WI38 (cell line): ENCODE measurements around the gene SOCS7.

Source experiments
- H3K4me3 ChIP-seq: 2 replicates; pipeline ENCODE4 v1.5.1; 2011; ENCODE audit warnings: low read depth, mild to moderate bottlenecking, control low read depth, low read length
- CTCF ChIP-seq: IDR thresholded peaks from 2 replicates; pipeline ENCODE4 v1.5.1; 2012; ENCODE audit warnings: low read depth, mild to moderate bottlenecking, control low read depth, low read length

The SOCS7 gene

DNA sequence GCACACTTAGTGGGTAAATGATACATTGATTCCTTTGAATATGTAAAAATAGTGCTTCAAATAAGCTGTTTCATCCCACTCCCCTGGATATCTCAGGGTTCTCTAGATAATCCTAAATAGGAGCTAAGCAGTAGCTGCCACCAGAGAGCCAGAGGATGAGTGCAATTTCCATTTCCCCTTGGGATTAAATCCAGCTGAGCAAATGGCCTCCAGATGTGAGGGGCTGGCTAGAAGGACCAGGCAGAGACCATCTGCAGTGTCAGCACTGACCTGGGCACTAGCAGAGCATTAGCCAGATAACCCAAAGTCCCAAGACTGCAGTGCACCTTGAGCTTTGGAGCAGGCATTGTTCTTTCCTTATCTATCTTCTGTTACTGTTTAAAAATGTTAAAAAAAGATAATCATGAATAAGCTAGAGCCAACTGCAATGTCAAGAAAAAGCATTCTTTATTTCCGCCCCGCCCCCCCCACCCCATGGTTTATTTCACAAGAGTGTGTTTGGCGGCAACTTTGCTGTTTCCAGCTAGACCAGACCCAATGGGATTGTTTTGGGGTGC is 27.4 kb upstream of the SOCS7 start:
- no peak for TF ChIP-seq CTCF
- H3K4me3 ChIP-seq: no peak overlapping the region

DNA sequence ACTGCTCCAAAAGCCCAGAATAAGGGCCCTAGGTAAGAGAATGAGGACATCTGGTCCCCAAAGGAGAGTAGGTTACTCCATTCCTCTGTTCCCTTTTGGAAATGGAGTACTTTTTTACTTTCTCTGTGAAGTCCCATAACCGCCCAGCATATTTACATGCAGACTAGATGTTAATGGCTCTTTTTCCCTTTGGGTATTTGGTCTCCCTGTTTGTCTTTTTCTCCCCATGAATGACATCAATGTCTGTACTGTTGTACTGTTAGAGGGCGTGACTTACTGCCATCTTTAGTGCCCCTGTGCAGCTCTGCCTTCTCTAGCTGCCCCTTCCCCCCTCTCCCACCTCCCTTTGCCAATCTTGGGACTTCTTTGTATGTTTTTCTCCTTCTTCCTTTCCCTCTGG is 26.9 kb upstream of the SOCS7 start:
- H3K4me3 ChIP-seq: no peak overlapping the region

GRCh38 chr17:38325221-38325851 is 26.3 kb upstream of the SOCS7 start:
- no peak overlapping the region for H3K4me3 ChIP-seq
- no peak for TF ChIP-seq CTCF

More for the DNA sequence above, 26.9 kb upstream of the SOCS7 start:
- TF ChIP-seq CTCF: no peak

GRCh38 chr17:38326996-38327792 is 24.4 kb upstream of the SOCS7 start:
- no peak for TF ChIP-seq CTCF
- H3K4me3 ChIP-seq: no peak overlapping the region

- no peak overlapping the region for H3K4me3 ChIP-seq
- no peak for TF ChIP-seq CTCF
Observed at GRCh38 chr17:38327936-38328335, 23.7 kb upstream of the SOCS7 start.

GRCh38 chr17:38328620-38329019 is 23.0 kb upstream of the SOCS7 start:
- no peak for TF ChIP-seq CTCF

GRCh38 chr17:38329284-38329683 is 22.4 kb upstream of the SOCS7 start:
- TF ChIP-seq CTCF: no peak
- no peak overlapping the region for H3K4me3 ChIP-seq

More at GRCh38 chr17:38328620-38329019, 23.0 kb upstream of the SOCS7 start:
- no peak overlapping the region for H3K4me3 ChIP-seq
